ENCODE data around the gene MAN1C1.

DNA sequence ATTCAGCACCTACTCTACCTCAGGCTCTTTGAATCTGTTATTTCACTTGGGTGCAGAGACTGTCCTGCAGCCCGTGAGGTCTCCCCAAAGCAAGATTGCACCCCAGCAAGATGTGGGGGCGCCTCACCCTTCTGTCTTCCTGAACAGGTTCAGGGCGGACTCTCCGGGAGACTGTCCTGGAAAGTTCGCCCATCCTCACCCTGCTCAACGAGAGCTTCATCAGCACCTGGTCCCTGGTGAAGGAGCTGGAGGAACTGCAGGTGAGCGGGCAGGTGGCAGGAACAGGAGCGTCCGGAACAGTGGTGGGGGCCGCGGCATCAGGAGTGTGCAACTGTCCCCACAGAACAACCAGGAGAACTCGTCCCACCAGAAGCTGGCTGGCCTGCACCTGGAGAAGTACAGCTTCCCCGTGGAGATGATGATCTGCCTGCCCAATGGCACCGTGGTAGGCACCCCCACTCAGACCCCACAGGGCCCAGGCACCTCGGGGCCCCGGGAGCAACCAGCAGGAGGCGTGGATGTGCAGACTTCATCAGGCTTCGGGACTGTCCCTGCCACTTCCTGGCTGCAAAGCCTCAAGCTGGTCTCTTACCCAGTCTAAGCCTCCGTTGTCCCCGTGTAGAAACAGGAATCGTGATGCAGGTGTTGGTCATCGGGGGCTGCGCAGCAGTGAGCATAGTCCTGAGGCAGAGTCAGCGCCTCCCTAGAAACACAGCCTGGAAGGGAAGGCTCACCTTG, 197.3 kb downstream of the MAN1C1 start:
- TF ChIP-seq CTCF (IDR thresholded peaks at IDR 0.05) (no peak), POLR2AphosphoS5 (IDR thresholded peaks at IDR 0.05) (no peak), POLR2A (IDR thresholded peaks at IDR 0.05) (no peak)

Measured in sigmoid colon (tissue), 4 donors.